Measurements from ENCODE around the gene C4orf50. TPM values are rescaled to one million over a fixed set of nuclear protein-coding genes. Genes with fewer than 3 reads are reported as not detected.

Gene C4orf50
- total RNA-seq, 1 experiment from 2014 or later: 0.17 TPM

- peak overlapping the region; percentile 32 to 68 (median 43); a peak in 3 of 7 replicates for H3K27ac Mint-ChIP-seq
- H2AK5ac ChIP-seq (ENCODE audit: insufficient read length, low read length): no peak overlapping the region
- no peak overlapping the region for H4K8ac ChIP-seq (replicated peaks; ENCODE audit: insufficient read length, low read depth, low read length)
- no CpG with 5 or more reads among the region's 11 CpGs for WGBS (ENCODE audit: extremely low coverage, insufficient read length, low lambda C conversion rate)
- H3K23ac ChIP-seq (ENCODE audit: insufficient read length, low read depth, low read length): no peak overlapping the region
- H4K91ac ChIP-seq (ENCODE audit: insufficient read length, low read depth, low read length): no peak overlapping the region
- no peaks in the 10 kb centered on the region for H3K9me3 Mint-ChIP-seq
- no peak overlapping the region for H2BK5ac ChIP-seq (ENCODE audit: insufficient read length, low read length)
- H3K9me3 ChIP-seq (ENCODE audit: control insufficient read depth, low read depth, low read length): no peaks in the 10 kb centered on the region
- H3K4ac ChIP-seq (ENCODE audit: low read depth, low read length): no peak overlapping the region
- H3K4me1 Mint-ChIP-seq: peaks cover 36 to 43% of the 10 kb centered on the region in 2 experiments
- H2BK15ac ChIP-seq (ENCODE audit: low read depth, low read length): no peak overlapping the region
- no peak overlapping the region for H2BK120ac ChIP-seq (ENCODE audit: low read depth, low read length, poor library complexity, severe bottlenecking)
- no peak overlapping the region for H3K4me3 Mint-ChIP-seq
- H3K27ac ChIP-seq (ENCODE audit: insufficient read length, low read depth, low read length): no peak overlapping the region
- no peak overlapping the region for H3K18ac ChIP-seq (ENCODE audit: insufficient read length, low read depth, low read length)
- H3K9ac ChIP-seq (ENCODE audit: extremely low read depth, insufficient read length, low read length): no peak overlapping the region
- H3K79me1 ChIP-seq (ENCODE audit: insufficient read depth, low read depth, low read length, poor library complexity, severe bottlenecking): no peaks in the 10 kb centered on the region
- H3T11ph ChIP-seq (ENCODE audit: low read length): no peak overlapping the region
- no peak overlapping the region for H2AFZ ChIP-seq (ENCODE audit: low read length)
- H3K56ac ChIP-seq (ENCODE audit: insufficient read length, low read depth, low read length): no peak overlapping the region
- H3K27me3 ChIP-seq (ENCODE audit: insufficient read depth, low read length): no peaks in the 10 kb centered on the region
- no peak for DNase-seq
- H3K27me3 Mint-ChIP-seq (ENCODE audit: low read depth): peaks cover 6% of the 10 kb centered on the region
- H3K36me3 Mint-ChIP-seq (ENCODE audit: insufficient read depth in 1 of 3, low read depth in 3 of 3): no peaks in the 10 kb centered on the region
- H3K23me2 ChIP-seq (ENCODE audit: insufficient read length, low read depth, low read length, poor library complexity, severe bottlenecking): no peaks in the 10 kb centered on the region
- H4K5ac ChIP-seq (ENCODE audit: insufficient read length, low read depth, low read length): no peak overlapping the region
- no peak overlapping the region for H2BK12ac ChIP-seq (ENCODE audit: insufficient read length, low read depth, low read length)
- H3K79me2 ChIP-seq (ENCODE audit: insufficient read depth, low read length): no peaks in the 10 kb centered on the region
- H3K14ac ChIP-seq (ENCODE audit: insufficient read depth, low read length): peak overlapping the region; percentile 31; the same call in 1 of the 2 replicates
- H4K20me1 ChIP-seq (ENCODE audit: control insufficient read depth, insufficient read depth, insufficient read length): no peaks in the 10 kb centered on the region
- peaks cover 2% of the 10 kb centered on the region; the same call in 1 of the 2 replicates for H3K4me1 ChIP-seq (ENCODE audit: insufficient read depth, low read length)
- H3K4me2 ChIP-seq (ENCODE audit: insufficient read depth, insufficient read length, low read length): no peak overlapping the region
- no peak overlapping the region for H2BK20ac ChIP-seq (ENCODE audit: low read depth, low read length, poor library complexity, severe bottlenecking)
- peak; percentile 25; the same call in 2 of the 3 replicates for TF ChIP-seq CTCF (conservative IDR thresholded peaks at IDR 0.05)
These were observed 14.3 kb upstream of the C4orf50 start for GRCh38 chr4:6032249-6033244.

All from H9 (cell line).